NOMO-1 (cell line): ENCODE data around the gene F9.

Source experiments
- DNase-seq, 2 experiments: peaks; one replicate each; lab custom pipeline; 2025; ENCODE audit not compliant: unreplicated experiment in 2 of 2; lab: John Stamatoyannopoulos, UW

The F9 gene

GRCh38 chrX:139585613-139586012 lies 55.1 kb downstream of the F9 start:
- DNase-seq, result no peak

- DNase-seq, result no peak
Measured at GRCh38 chrX:139596068-139596467, 65.5 kb downstream of the F9 start.

- no peak for DNase-seq
Measured at GRCh38 chrX:139600105-139600504, 69.6 kb downstream of the F9 start.
